ENCODE data around the gene PPWD1.

PPWD1 gene

DNA sequence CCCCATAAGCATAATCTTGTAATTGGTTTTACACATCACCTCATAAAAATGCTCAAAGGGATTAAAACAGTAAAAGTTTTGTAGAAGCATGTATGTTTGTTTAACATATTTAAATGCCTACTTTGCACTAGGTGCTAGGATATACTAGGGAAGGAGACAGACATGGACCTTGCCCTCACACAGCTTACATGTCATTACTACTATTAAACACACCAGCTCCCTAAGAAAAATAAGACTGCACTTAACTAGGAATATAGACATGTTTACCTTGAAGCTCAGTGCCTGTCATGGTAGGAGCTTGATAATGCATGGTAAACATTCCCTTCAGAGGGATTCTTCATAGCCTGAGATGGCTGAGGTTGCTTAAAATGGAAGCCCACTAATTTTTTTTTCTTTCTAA lies 67.9 kb downstream of the PPWD1 start:
- Histone ChIP-seq H3K27ac (ENCODE audit: low read depth, low read length, poor library complexity, severe bottlenecking) (no peak overlapping the region), H3K9me2 (ENCODE audit: low read depth, low read length) (no peaks in the 10 kb centered on the region), H3K27me3 (ENCODE audit: insufficient read depth, low read length) (no peaks in the 10 kb centered on the region), H2AFZ (ENCODE audit: low read length) (no peak overlapping the region), H3K9ac (ENCODE audit: low read length) (no peak overlapping the region), H3K36me3 (ENCODE audit: insufficient read depth, low read length) (peaks cover 25% of the 10 kb centered on the region), H3K4me3 (ENCODE audit: low read depth, low read length, poor library complexity, severe bottlenecking) (no peak overlapping the region), H3K4me1 (ENCODE audit: insufficient read depth, low read length, severe bottlenecking) (peaks cover 16% of the 10 kb centered on the region), H4K20me1 (ENCODE audit: insufficient read depth, low read length) (peaks cover 3% of the 10 kb centered on the region; the same call in 1 of the 2 replicates), H3F3A (ENCODE audit: insufficient read depth, low read length) (no peaks in the 10 kb centered on the region), H3K9me3 (ENCODE audit: low read length) (no peaks in the 10 kb centered on the region), H3K79me2 (ENCODE audit: insufficient read depth, low read length) (peaks cover 50% of the 10 kb centered on the region), H3K4me2 (ENCODE audit: low read length) (no peak overlapping the region)
- no peak for TF ChIP-seq EZH2 (IDR thresholded peaks at IDR 0.05; ENCODE audit: borderline replicate concordance, low read length)
- TF ChIP-seq, protein P1, sequence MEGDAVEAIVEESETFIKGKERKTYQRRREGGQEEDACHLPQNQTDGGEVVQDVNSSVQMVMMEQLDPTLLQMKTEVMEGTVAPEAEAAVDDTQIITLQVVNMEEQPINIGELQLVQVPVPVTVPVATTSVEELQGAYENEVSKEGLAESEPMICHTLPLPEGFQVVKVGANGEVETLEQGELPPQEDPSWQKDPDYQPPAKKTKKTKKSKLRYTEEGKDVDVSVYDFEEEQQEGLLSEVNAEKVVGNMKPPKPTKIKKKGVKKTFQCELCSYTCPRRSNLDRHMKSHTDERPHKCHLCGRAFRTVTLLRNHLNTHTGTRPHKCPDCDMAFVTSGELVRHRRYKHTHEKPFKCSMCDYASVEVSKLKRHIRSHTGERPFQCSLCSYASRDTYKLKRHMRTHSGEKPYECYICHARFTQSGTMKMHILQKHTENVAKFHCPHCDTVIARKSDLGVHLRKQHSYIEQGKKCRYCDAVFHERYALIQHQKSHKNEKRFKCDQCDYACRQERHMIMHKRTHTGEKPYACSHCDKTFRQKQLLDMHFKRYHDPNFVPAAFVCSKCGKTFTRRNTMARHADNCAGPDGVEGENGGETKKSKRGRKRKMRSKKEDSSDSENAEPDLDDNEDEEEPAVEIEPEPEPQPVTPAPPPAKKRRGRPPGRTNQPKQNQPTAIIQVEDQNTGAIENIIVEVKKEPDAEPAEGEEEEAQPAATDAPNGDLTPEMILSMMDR (IDR thresholded peaks at IDR 0.05; ENCODE audit: low read length), result no peak
